Sigmoid colon (tissue), 4 donors: ENCODE data around the gene RHOBTB1.

Source experiments
- POLR2A ChIP-seq, 2 donors: fragments of 450-650 bp; IDR thresholded peaks; one replicate each; pipeline ENCODE4 v1.6.1; 2016; ENCODE audit warnings: antibody characterized with exemption in 2 of 2, mild to moderate bottlenecking in 2 of 2, moderate library complexity in 2 of 2
- POLR2AphosphoS5 ChIP-seq, 4 donors: sonication (generic); formaldehyde crosslinking; IDR thresholded peaks; one replicate each; pipeline ENCODE4 v1.6.1; 2017; ENCODE audit warnings: antibody characterized with exemption in 4 of 4

GRCh38 chr10:60820093-60820754 lies 123.8 kb downstream of the RHOBTB1 start:
- TF ChIP-seq POLR2AphosphoS5 (IDR thresholded peaks at IDR 0.05) (no peak), POLR2A (IDR thresholded peaks at IDR 0.05) (no peak)
